WTC11 (cell line): ENCODE measurements around the gene BORCS5. TPM values are rescaled to one million over a fixed set of nuclear protein-coding genes. Genes with fewer than 3 reads are reported as not detected.

Source experiments
- ATAC-seq: fragments of 200-7000 bp; cut with Tn5 transposase; 2 replicates; pipeline ENCODE4 v1.10.0; 2021; ENCODE audit warnings: mild to moderate bottlenecking, moderate library complexity
- CTCF ChIA-PET: fragments of 300-600 bp; sonication (Branson Sonifier 250); formaldehyde crosslinking; loops from one replicate; lab custom pipeline; 2021; ENCODE audit warnings: antibody characterized with exemption; lab: Charles Lee
- POLR2A ChIA-PET: fragments of 350-600 bp; sonication (Branson Sonifier 250); formaldehyde crosslinking; loops from one replicate; lab custom pipeline; 2021; ENCODE audit warnings: antibody characterized with exemption; lab: Charles Lee
- DNase-seq: peaks from one replicate; pipeline ENCODE4 v3.0.0; 2021; ENCODE audit warnings: low spot score
- H3K27ac Mint-ChIP-seq: 2 replicates; pipeline ENCODE4 v1.8.0; 2021; ENCODE audit warnings: mixed read lengths
- H3K27me3 Mint-ChIP-seq: 2 replicates; pipeline ENCODE4 v1.8.0; 2021; ENCODE audit warnings: low read depth, mild to moderate bottlenecking, moderate library complexity, mixed read lengths
- H3K36me3 Mint-ChIP-seq: 2 replicates; pipeline ENCODE4 v1.8.0; 2021; ENCODE audit warnings: mixed read lengths
- H3K4me1 Mint-ChIP-seq: 2 replicates; pipeline ENCODE4 v1.8.0; 2022; ENCODE audit warnings: mixed read lengths
- H3K4me3 Mint-ChIP-seq: 2 replicates; pipeline ENCODE4 v1.8.0; 2021; ENCODE audit warnings: mild to moderate bottlenecking, moderate library complexity, mixed read lengths
- H3K9me3 Mint-ChIP-seq: 2 replicates; pipeline ENCODE4 v1.8.0; 2021; ENCODE audit warnings: mixed read lengths
- ATF2 ChIP-seq: sonication (generic); formaldehyde crosslinking; IDR thresholded peaks from 2 replicates; pipeline ENCODE4 v1.8.1; 2022; ENCODE audit warnings: low read depth, missing genetic modification reagents, borderline replicate concordance
- CREB1 ChIP-seq: sonication (generic); formaldehyde crosslinking; IDR thresholded peaks from 2 replicates; pipeline ENCODE4 v1.8.0; 2023; ENCODE audit warnings: mild to moderate bottlenecking, missing genetic modification reagents
- CREM ChIP-seq: sonication (generic); formaldehyde crosslinking; IDR thresholded peaks from 2 replicates; pipeline ENCODE4 v1.8.1; 2022; ENCODE audit warnings: mild to moderate bottlenecking, missing genetic modification reagents, moderate library complexity
- E2F1 ChIP-seq: sonication (generic); formaldehyde crosslinking; IDR thresholded peaks from 2 replicates; pipeline ENCODE4 v1.8.0; 2022; ENCODE audit warnings: mild to moderate bottlenecking, missing genetic modification reagents
- FOXK1 ChIP-seq: sonication (generic); formaldehyde crosslinking; IDR thresholded peaks from 2 replicates; pipeline ENCODE4 v1.8.0; 2022; ENCODE audit warnings: mild to moderate bottlenecking, moderate library complexity, missing genetic modification reagents
- GTF2I ChIP-seq: fragments of 250-450 bp; sonication (Bioruptor Pico); conservative IDR thresholded peaks from 2 replicates; pipeline ENCODE4 v1.4.0; 2021; ENCODE audit warnings: mild to moderate bottlenecking
- JAZF1 ChIP-seq: fragments of 250-450 bp; sonication (Bioruptor Pico); IDR thresholded peaks from 2 replicates; pipeline ENCODE4 v1.9.0; 2021; ENCODE audit warnings: moderate library complexity, mild to moderate bottlenecking, inconsistent platforms
- MXD4 ChIP-seq: fragments of 250-450 bp; sonication (Bioruptor Pico); IDR thresholded peaks from 2 replicates; pipeline ENCODE4 v1.8.0; 2021; ENCODE audit warnings: mild to moderate bottlenecking, moderate library complexity, borderline replicate concordance
- OVOL2 ChIP-seq: fragments of 250-450 bp; sonication (Bioruptor Pico); IDR thresholded peaks from 2 replicates; pipeline ENCODE4 v1.9.0; 2021; ENCODE audit warnings: mild to moderate bottlenecking, borderline replicate concordance
- PREB ChIP-seq: sonication (generic); formaldehyde crosslinking; IDR thresholded peaks from 2 replicates; pipeline ENCODE4 v1.8.1; 2022; ENCODE audit warnings: mild to moderate bottlenecking, missing genetic modification reagents, moderate library complexity, borderline replicate concordance
- PRRX2 ChIP-seq: fragments of 250-450 bp; sonication (Bioruptor Pico); IDR thresholded peaks from 2 replicates; pipeline ENCODE4 v1.8.0; 2021; ENCODE audit warnings: mild to moderate bottlenecking
- RORB ChIP-seq: fragments of 250-450 bp; sonication (Bioruptor Pico); IDR thresholded peaks from 2 replicates; pipeline ENCODE4 v1.9.0; 2021; ENCODE audit warnings: mild to moderate bottlenecking
- SOX15 ChIP-seq: fragments of 250-450 bp; sonication (Bioruptor Pico); IDR thresholded peaks from 2 replicates; pipeline ENCODE4 v1.9.0; 2021; ENCODE audit warnings: mild to moderate bottlenecking
- USF2 ChIP-seq: sonication (generic); formaldehyde crosslinking; IDR thresholded peaks from 2 replicates; pipeline ENCODE4 v1.8.1; 2023; ENCODE audit warnings: mild to moderate bottlenecking, missing genetic modification reagents, moderate library complexity
- ZNF121 ChIP-seq: sonication (generic); formaldehyde crosslinking; IDR thresholded peaks from 2 replicates; pipeline ENCODE4 v1.8.0; 2023; ENCODE audit warnings: missing genetic modification reagents
- ZNF317 ChIP-seq: sonication (generic); formaldehyde crosslinking; IDR thresholded peaks from 2 replicates; pipeline ENCODE4 v1.8.1; 2023; ENCODE audit warnings: low read depth, mild to moderate bottlenecking, moderate library complexity, missing genetic modification reagents, borderline replicate concordance
- ZNF512 ChIP-seq: sonication (generic); formaldehyde crosslinking; IDR thresholded peaks from 2 replicates; pipeline ENCODE4 v1.8.1; 2022; ENCODE audit warnings: missing genetic modification reagents, borderline replicate concordance
- total RNA-seq: library from RNA; stranded (reverse); gene quantifications from 3 replicates; pipeline ENCODE4 v1.2.3, GENCODE V29; 2021
- TF ChIP-seq, protein P1 (sequence below): sonication (generic); formaldehyde crosslinking; conservative IDR thresholded peaks from 2 replicates; pipeline ENCODE4 v1.8.1; 2022; ENCODE audit warnings: mild to moderate bottlenecking, missing genetic modification reagents
- TF ChIP-seq, protein P2 (sequence below): sonication (generic); formaldehyde crosslinking; IDR thresholded peaks from 2 replicates; pipeline ENCODE4 v1.8.0; 2023; ENCODE audit warnings: missing genetic modification reagents
- TF ChIP-seq, protein P3 (sequence below): sonication (generic); formaldehyde crosslinking; conservative IDR thresholded peaks from 2 replicates; pipeline ENCODE4 v1.8.1; 2023; ENCODE audit warnings: mild to moderate bottlenecking, low read depth, missing genetic modification reagents, moderate library complexity

BORCS5 gene
- total RNA-seq, 1 experiment from 2014 or later = 16.4 TPM

DNA sequence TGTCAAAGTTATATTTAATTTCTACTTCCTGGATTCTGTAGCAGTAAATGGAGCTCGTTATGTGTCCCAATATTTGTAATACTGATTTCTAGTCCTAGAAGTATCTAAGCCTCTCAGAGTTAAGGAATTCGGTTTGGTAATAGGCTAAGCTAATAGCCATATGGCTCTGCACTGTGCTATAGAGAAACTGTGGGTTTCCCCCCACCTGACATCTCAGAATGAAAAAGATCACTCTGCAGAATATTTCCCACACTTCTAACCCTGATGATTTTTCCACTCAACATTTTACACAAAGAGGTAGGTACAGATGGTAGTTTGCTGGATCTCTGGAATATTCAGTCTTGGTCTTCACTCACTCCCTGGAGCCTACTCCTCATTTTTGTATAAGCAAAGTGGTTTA lies 71.2 kb downstream of the BORCS5 start:
- Mint-ChIP-seq H3K27ac (no peak overlapping the region), H3K4me3 (no peak overlapping the region), H3K36me3 (peaks cover 13% of the 10 kb centered on the region), H3K9me3 (peaks cover 10% of the 10 kb centered on the region), H3K4me1 (peaks cover 13% of the 10 kb centered on the region), H3K27me3 (peaks cover 4% of the 10 kb centered on the region; the same call in 1 of the 2 replicates)
- ChIA-PET CTCF (interaction anchor here (1.4 kb wide), 1 partner anchor 227 kb away, joined by 3 read pairs; no protein-coding TSS in a partner anchor), POLR2A (no interaction called here)
- no peak for DNase-seq
- no peak for ATAC-seq
- no peak for TF ChIP-seq GTF2I (CRISPR knock-in tag)
- TF ChIP-seq, protein P1, sequence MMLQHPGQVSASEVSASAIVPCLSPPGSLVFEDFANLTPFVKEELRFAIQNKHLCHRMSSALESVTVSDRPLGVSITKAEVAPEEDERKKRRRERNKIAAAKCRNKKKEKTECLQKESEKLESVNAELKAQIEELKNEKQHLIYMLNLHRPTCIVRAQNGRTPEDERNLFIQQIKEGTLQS (CRISPR knock-in tag) = no peak
- no peak for TF ChIP-seq MXD4 (CRISPR knock-in tag)
- no peak for TF ChIP-seq FOXK1 (CRISPR knock-in tag)
- no peak for TF ChIP-seq PREB (CRISPR knock-in tag)
- TF ChIP-seq ZNF121 = no peak

GRCh38 chr12:12428961-12429657 lies 72.2 kb downstream of the BORCS5 start:
- POLR2A ChIA-PET = no interaction called here
- H3K4me3 Mint-ChIP-seq = no peak overlapping the region
- peaks cover 3% of the 10 kb centered on the region for H3K36me3 Mint-ChIP-seq
- CTCF ChIA-PET = interaction anchor here (1.4 kb wide), 1 partner anchor 226 kb away, joined by 3 read pairs; no protein-coding TSS in a partner anchor
- no peak for ATAC-seq
- no peak for DNase-seq
- peaks cover 6% of the 10 kb centered on the region for H3K9me3 Mint-ChIP-seq
- peaks cover 13% of the 10 kb centered on the region for H3K4me1 Mint-ChIP-seq
- peaks cover 2% of the 10 kb centered on the region; the same call in 1 of the 2 replicates for H3K27me3 Mint-ChIP-seq
- TF ChIP-seq ATF2 (no peak), USF2 (CRISPR knock-in tag) (no peak), SOX15 (CRISPR knock-in tag) (no peak), MXD4 (CRISPR knock-in tag) (no peak)
- H3K27ac Mint-ChIP-seq = no peak overlapping the region

GRCh38 chr12:12432364-12432763 lies 75.5 kb downstream of the BORCS5 start:
- no peaks in the 10 kb centered on the region for H3K4me1 Mint-ChIP-seq
- POLR2A ChIA-PET = no interaction called here
- ATAC-seq = no peak
- peaks cover 7% of the 10 kb centered on the region for H3K9me3 Mint-ChIP-seq
- H3K27me3 Mint-ChIP-seq = no peaks in the 10 kb centered on the region
- H3K4me3 Mint-ChIP-seq = no peak overlapping the region
- no peak for DNase-seq
- H3K27ac Mint-ChIP-seq = no peak overlapping the region
- H3K36me3 Mint-ChIP-seq = peaks cover 10% of the 10 kb centered on the region
- CTCF ChIA-PET = no interaction called here
- TF ChIP-seq OVOL2 (no peak), E2F1 (CRISPR knock-in tag) (no peak), CREB1 (CRISPR knock-in tag) (no peak), ZNF317 (CRISPR knock-in tag) (no peak), CREM (CRISPR knock-in tag) (no peak), RORB (CRISPR knock-in tag) (no peak), JAZF1 (CRISPR knock-in tag) (no peak), PRRX2 (no peak), ZNF512 (CRISPR knock-in tag) (no peak)
- TF ChIP-seq, protein P2, sequence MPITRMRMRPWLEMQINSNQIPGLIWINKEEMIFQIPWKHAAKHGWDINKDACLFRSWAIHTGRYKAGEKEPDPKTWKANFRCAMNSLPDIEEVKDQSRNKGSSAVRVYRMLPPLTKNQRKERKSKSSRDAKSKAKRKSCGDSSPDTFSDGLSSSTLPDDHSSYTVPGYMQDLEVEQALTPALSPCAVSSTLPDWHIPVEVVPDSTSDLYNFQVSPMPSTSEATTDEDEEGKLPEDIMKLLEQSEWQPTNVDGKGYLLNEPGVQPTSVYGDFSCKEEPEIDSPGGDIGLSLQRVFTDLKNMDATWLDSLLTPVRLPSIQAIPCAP (CRISPR knock-in tag) = no peak
- TF ChIP-seq, protein P3, sequence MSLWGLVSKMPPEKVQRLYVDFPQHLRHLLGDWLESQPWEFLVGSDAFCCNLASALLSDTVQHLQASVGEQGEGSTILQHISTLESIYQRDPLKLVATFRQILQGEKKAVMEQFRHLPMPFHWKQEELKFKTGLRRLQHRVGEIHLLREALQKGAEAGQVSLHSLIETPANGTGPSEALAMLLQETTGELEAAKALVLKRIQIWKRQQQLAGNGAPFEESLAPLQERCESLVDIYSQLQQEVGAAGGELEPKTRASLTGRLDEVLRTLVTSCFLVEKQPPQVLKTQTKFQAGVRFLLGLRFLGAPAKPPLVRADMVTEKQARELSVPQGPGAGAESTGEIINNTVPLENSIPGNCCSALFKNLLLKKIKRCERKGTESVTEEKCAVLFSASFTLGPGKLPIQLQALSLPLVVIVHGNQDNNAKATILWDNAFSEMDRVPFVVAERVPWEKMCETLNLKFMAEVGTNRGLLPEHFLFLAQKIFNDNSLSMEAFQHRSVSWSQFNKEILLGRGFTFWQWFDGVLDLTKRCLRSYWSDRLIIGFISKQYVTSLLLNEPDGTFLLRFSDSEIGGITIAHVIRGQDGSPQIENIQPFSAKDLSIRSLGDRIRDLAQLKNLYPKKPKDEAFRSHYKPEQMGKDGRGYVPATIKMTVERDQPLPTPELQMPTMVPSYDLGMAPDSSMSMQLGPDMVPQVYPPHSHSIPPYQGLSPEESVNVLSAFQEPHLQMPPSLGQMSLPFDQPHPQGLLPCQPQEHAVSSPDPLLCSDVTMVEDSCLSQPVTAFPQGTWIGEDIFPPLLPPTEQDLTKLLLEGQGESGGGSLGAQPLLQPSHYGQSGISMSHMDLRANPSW = no peak
